Lung (tissue), 12 donors: ENCODE data around the gene CBY1. TPM values are rescaled to one million over a fixed set of nuclear protein-coding genes. Genes with fewer than 3 reads are reported as not detected.

Experiments used
- ATAC-seq: fragments of 200-7000 bp; cut with Tn5 transposase; one replicate; pipeline ENCODE4 v1.9.1; 2020; ENCODE audit warnings: moderate number of reproducible peaks; ENCODE audit not compliant: insufficient read depth, low FRiP score
- DNase-seq, 3 donors: peaks; one replicate each; pipeline ENCODE4 v3.0.0-alpha.2; 2013 to 2017
- H3K27ac ChIP-seq, 2 donors: one replicate each; pipeline ENCODE4 v1.5.1; 2013; ENCODE audit warnings: mild to moderate bottlenecking in 2 of 2, moderate library complexity in 2 of 2, control low read depth in 1 of 2, inconsistent platforms in 1 of 2, low read depth in 1 of 2, low read length in 1 of 2
- H3K27me3 ChIP-seq, 3 donors: one replicate each; pipeline ENCODE4 v1.5.1; 2013; ENCODE audit warnings: low read length in 2 of 3; ENCODE audit not compliant: control insufficient read depth in 3 of 3, insufficient read depth in 3 of 3
- H3K36me3 ChIP-seq, 4 donors: one replicate each; pipeline ENCODE4 v1.5.1; 2013; ENCODE audit warnings: low read length in 4 of 4, mild to moderate bottlenecking in 1 of 4, moderate library complexity in 1 of 4; ENCODE audit not compliant: control insufficient read depth in 4 of 4, insufficient read depth in 4 of 4
- H3K4me1 ChIP-seq, 5 donors: one replicate each; pipeline ENCODE4 v1.5.1; 2013; ENCODE audit warnings: low read length in 5 of 5, mild to moderate bottlenecking in 2 of 5, moderate library complexity in 1 of 5; ENCODE audit not compliant: control insufficient read depth in 5 of 5, insufficient read depth in 5 of 5
- H3K4me3 ChIP-seq: one replicate; pipeline ENCODE4 v1.5.1; 2013; ENCODE audit warnings: mild to moderate bottlenecking, control low read depth, moderate library complexity
- H3K9ac ChIP-seq, 2 donors: one replicate each; pipeline ENCODE4 v1.5.1; 2013; ENCODE audit warnings: low read length in 2 of 2, control low read depth in 1 of 2; ENCODE audit not compliant: insufficient read depth in 1 of 2
- H3K9me3 ChIP-seq, 4 donors: one replicate each; pipeline ENCODE4 v1.5.1; 2013; ENCODE audit warnings: low read length in 3 of 4, mild to moderate bottlenecking in 1 of 4, moderate library complexity in 1 of 4; ENCODE audit not compliant: control insufficient read depth in 4 of 4, insufficient read depth in 3 of 4
- CTCF ChIP-seq: IDR thresholded peaks from 2 replicates; pipeline ENCODE4 v1.5.1; 2012; ENCODE audit warnings: mild to moderate bottlenecking; ENCODE audit errors: control extremely low read depth, extremely low read depth
- WGBS, 2 donors: extraction: QIAGEN DNeasy Blood & Tissue Kit; methylation state at CpG; one replicate each; pipeline ENCODE4 v1.1.7; 2013; 5-methylcytosine and 5-hydroxymethylcytosine counted together
- polyA plus RNA-seq, 2 donors: library from polyadenylated mRNA; stranded (reverse); fragments of 200-250 nt; gene quantifications; one replicate each; pipeline ENCODE4 v1.2.1, GENCODE V29; 2013
- total RNA-seq, 2 donors: library from RNA; depleted of rRNA in 1 of 2; stranded (reverse); fragments of >200 nt in 1 of 2; gene quantifications; one replicate each; pipeline ENCODE4 v1.2.1, GENCODE V29; 2014 to 2021
- donor health status: control.
- donor health status: control.
- donor health status: Bipolar disorder and iron deficiency.
- donor health status: healthy.
- donor health status: DM: yes; HTN: yes; CAD: no.

Gene CBY1
- total and polyA plus RNA-seq, 4 donors: 24.8 to 49.0 (median 29.2) TPM

GRCh38 chr22:38718414-38718813, 62.0 kb downstream of the CBY1 start:
- Histone ChIP-seq H3K9me3 (peaks cover 0 to 1% (median 0%) of the 10 kb centered on the region in 4 donors), H3K9ac (no peak overlapping the region), H3K4me3 (no peak overlapping the region), H3K36me3 (peaks cover 18 to 36% (median 30%) of the 10 kb centered on the region in 4 donors), H3K4me1 (peaks cover 0 to 16% (median 3%) of the 10 kb centered on the region in 5 donors), H3K27me3 (no peaks in the 10 kb centered on the region), H3K27ac (no peak overlapping the region)
- DNase-seq (no peak), ATAC-seq (peak; percentile 78)
- WGBS, 2 donors: 37 to 63% methylated on average over 6 of the region's 6 CpGs
- TF ChIP-seq CTCF: no peak

- Histone ChIP-seq H3K4me3 (no peak overlapping the region), H3K27ac (no peak overlapping the region), H3K4me1 (peaks cover 0 to 12% (median 0%) of the 10 kb centered on the region in 5 donors), H3K36me3 (peaks cover 22 to 43% (median 33%) of the 10 kb centered on the region in 4 donors), H3K9me3 (peaks cover 0 to 1% (median 0%) of the 10 kb centered on the region in 4 donors), H3K27me3 (no peaks in the 10 kb centered on the region), H3K9ac (no peak overlapping the region)
- WGBS, 2 donors: 93% methylated on average over 6 of the region's 6 CpGs
- DNase-seq (no peak), ATAC-seq (no peak)
- TF ChIP-seq CTCF: no peak
These were observed 62.8 kb downstream of the CBY1 start for GRCh38 chr22:38719196-38719595.

GRCh38 chr22:38720350-38720749, 63.9 kb downstream of the CBY1 start:
- no peak overlapping the region for H3K4me3 ChIP-seq
- ATAC-seq: no peak
- H3K36me3 ChIP-seq: peaks cover 28 to 53% (median 40%) of the 10 kb centered on the region in 4 donors
- DNase-seq: no peak
- no peak for TF ChIP-seq CTCF
- 77 to 91% methylated on average over 3 of the region's 3 CpGs for whole genome bisulfite sequencing, 2 donors
- peaks cover 0 to 6% (median 0%) of the 10 kb centered on the region in 5 donors for H3K4me1 ChIP-seq
- no peak overlapping the region for H3K27ac ChIP-seq
- H3K9me3 ChIP-seq: peaks cover 0 to 1% (median 0%) of the 10 kb centered on the region in 4 donors
- H3K9ac ChIP-seq: no peak overlapping the region
- H3K27me3 ChIP-seq: no peaks in the 10 kb centered on the region

- peaks cover 0 to 1% (median 0%) of the 10 kb centered on the region in 4 donors for H3K9me3 ChIP-seq
- peaks cover 0 to 2% (median 0%) of the 10 kb centered on the region in 5 donors for H3K4me1 ChIP-seq
- H3K9ac ChIP-seq: no peak overlapping the region
- TF ChIP-seq CTCF: no peak
- DNase-seq: no peak
- H3K4me3 ChIP-seq: no peak overlapping the region
- H3K36me3 ChIP-seq: peaks cover 40 to 61% (median 45%) of the 10 kb centered on the region in 4 donors
- 94 to 97% methylated on average over 7 of the region's 7 CpGs for WGBS, 2 donors
- ATAC-seq: no peak
- no peaks in the 10 kb centered on the region for H3K27me3 ChIP-seq
- H3K27ac ChIP-seq: no peak overlapping the region
These were observed 65.1 kb downstream of the CBY1 start for GRCh38 chr22:38721551-38721950.
